CD14-positive monocyte (primary cell): ENCODE measurements around the gene PLCH2. TPM values are rescaled to one million over a fixed set of nuclear protein-coding genes. Genes with fewer than 3 reads are reported as not detected.

Experiments
- DNase-seq, 3 donors: peaks; one replicate each; pipeline ENCODE4 v3.0.0-alpha.2; 2011 to 2022
- H2AFZ ChIP-seq: 2 replicates; pipeline ENCODE4 v1.6.0; 2012; ENCODE audit warnings: mild to moderate bottlenecking, low read depth, low read length, inconsistent platforms; ENCODE audit not compliant: insufficient read depth, poor library complexity, severe bottlenecking
- H3K27ac ChIP-seq, 2 donors: 1 replicate in 1 of 2; 2 replicates in 1 of 2; pipeline ENCODE4 v1.5.1; 2012 to 2013; ENCODE audit warnings: low read length in 2 of 2, control low read depth in 1 of 2, inconsistent platforms in 1 of 2, low read depth in 1 of 2, mild to moderate bottlenecking in 1 of 2
- H3K27me3 ChIP-seq, 2 donors: one replicate each; pipeline versions ENCODE4 v1.6.0 to v1.6.1; 2011 to 2013; ENCODE audit warnings: low read length in 2 of 2; ENCODE audit not compliant: control insufficient read depth in 2 of 2, insufficient read depth in 2 of 2
- H3K36me3 ChIP-seq, 2 donors: replicated peaks in 1 of 2; 1 replicate in 1 of 2; 2 replicates in 1 of 2; pipeline versions ENCODE4 v1.5.1 to v1.6.1; 2012 to 2013; ENCODE audit warnings: low read length in 2 of 2, control low read depth in 1 of 2, inconsistent platforms in 1 of 2, mild to moderate bottlenecking in 1 of 2; ENCODE audit not compliant: insufficient read depth in 2 of 2, control insufficient read depth in 1 of 2
- H3K4me1 ChIP-seq, 2 donors: 1 replicate in 1 of 2; 2 replicates in 1 of 2; pipeline versions ENCODE4 v1.5.1 to v1.6.1; 2012 to 2013; ENCODE audit warnings: low read length in 2 of 2, control low read depth in 1 of 2, inconsistent platforms in 1 of 2, mild to moderate bottlenecking in 1 of 2, moderate library complexity in 1 of 2; ENCODE audit not compliant: insufficient read depth in 2 of 2, control insufficient read depth in 1 of 2
- H3K4me2 ChIP-seq: replicated peaks from 2 replicates; pipeline ENCODE3; 2012; ENCODE audit warnings: low read length, moderate library complexity, mild to moderate bottlenecking; ENCODE audit not compliant: poor library complexity, severe bottlenecking; ENCODE audit errors: extremely low read depth
- H3K4me3 ChIP-seq, 3 experiments: fragments of 200-600 bp in 1 of 3; sonication (generic) in 1 of 3; replicated peaks in 1 of 3; 1 replicate in 2 of 3; 2 replicates in 1 of 3; pipeline ENCODE4 v1.5.1; 2011 to 2013; ENCODE audit warnings: low read length in 3 of 3, mild to moderate bottlenecking in 3 of 3, control low read depth in 2 of 3, low read depth in 2 of 3, inconsistent platforms in 1 of 3, moderate library complexity in 1 of 3
- H3K79me2 ChIP-seq: 2 replicates; pipeline ENCODE4 v1.6.0; 2012; ENCODE audit warnings: mild to moderate bottlenecking, control low read depth, inconsistent platforms, low read length, moderate library complexity; ENCODE audit not compliant: insufficient read depth
- H3K9ac ChIP-seq: 2 replicates; pipeline ENCODE4 v1.6.0; 2017; ENCODE audit warnings: low read length, mild to moderate bottlenecking; ENCODE audit not compliant: insufficient read depth, poor library complexity, severe bottlenecking
- H3K9me3 ChIP-seq, 2 donors: replicated peaks in 1 of 2; 1 replicate in 1 of 2; 2 replicates in 1 of 2; pipeline versions ENCODE4 v1.5.1 to v1.6.1; 2012 to 2013; ENCODE audit warnings: low read length in 2 of 2, control low read depth in 1 of 2; ENCODE audit not compliant: control insufficient read depth in 1 of 2, insufficient read depth in 1 of 2
- H4K20me1 ChIP-seq: 2 replicates; pipeline ENCODE4 v1.6.0; 2012; ENCODE audit warnings: mild to moderate bottlenecking, low read length, control low read depth, moderate library complexity; ENCODE audit not compliant: insufficient read depth
- H3K27ac Mint-ChIP-seq, 7 donors: one replicate each; pipeline ENCODE4 v1.8.0; 2020; ENCODE audit warnings: mild to moderate bottlenecking in 7 of 7, mixed read lengths in 7 of 7, moderate library complexity in 6 of 7, inconsistent platforms in 2 of 7
- H3K27me3 Mint-ChIP-seq, 3 donors: one replicate each; pipeline ENCODE4 v1.8.0; 2021 to 2022; ENCODE audit warnings: low read depth in 3 of 3, mild to moderate bottlenecking in 3 of 3, mixed read lengths in 3 of 3, moderate library complexity in 3 of 3, inconsistent platforms in 1 of 3
- H3K36me3 Mint-ChIP-seq, 2 donors: one replicate each; pipeline ENCODE4 v1.8.0; 2020; ENCODE audit warnings: mixed read lengths in 2 of 2, inconsistent platforms in 1 of 2, mild to moderate bottlenecking in 1 of 2
- H3K4me1 Mint-ChIP-seq: one replicate; pipeline ENCODE4 v1.8.0; 2020; ENCODE audit warnings: mild to moderate bottlenecking, mixed read lengths
- H3K4me3 Mint-ChIP-seq, 2 donors: one replicate each; pipeline ENCODE4 v1.8.0; 2020; ENCODE audit warnings: mild to moderate bottlenecking in 2 of 2, mixed read lengths in 2 of 2, moderate library complexity in 1 of 2
- H3K9me3 Mint-ChIP-seq, 7 donors: one replicate each; pipeline ENCODE4 v1.8.0; 2020 to 2022; ENCODE audit warnings: mixed read lengths in 7 of 7, mild to moderate bottlenecking in 6 of 7, moderate library complexity in 6 of 7, inconsistent platforms in 2 of 7
- WGBS: methylation state at CpG from one replicate; pipeline ENCODE4 v1.1.5; 2013; ENCODE audit warnings: missing lambda C conversion rate; ENCODE audit not compliant: insufficient coverage; 5-methylcytosine and 5-hydroxymethylcytosine counted together
- intact Hi-C, 2 donors: fragments of 100-400 bp; cut with micrococcal nuclease; formaldehyde crosslinking; loops; one replicate each; pipeline versions ENCODE4 v1.15.0 to v1.15.1; 2023
- polyA plus RNA-seq, 3 donors: library from polyadenylated mRNA; depleted of rRNA in 1 of 3; unstranded in 2 of 3; stranded (reverse) in 1 of 3; fragments of 300-500 nt in 2 of 3; fragments of >200 nt in 1 of 3; fragmentation: Illumina TruSeq in 2 of 3; gene quantifications; 1 replicate in 2 of 3; 2 replicates in 1 of 3; pipeline ENCODE4 v1.2.3, GENCODE V29; 2012 to 2021
- TF ChIP-seq, protein P1 (sequence below): fragments of 200-600 bp; IDR thresholded peaks from one replicate; pipeline ENCODE4 v1.8.0; 2022; ENCODE audit warnings: antibody characterized with exemption, mild to moderate bottlenecking

PLCH2 gene
- polyA plus RNA-seq, 3 donors, result 1.2 TPM; not detected in 2

DNA sequence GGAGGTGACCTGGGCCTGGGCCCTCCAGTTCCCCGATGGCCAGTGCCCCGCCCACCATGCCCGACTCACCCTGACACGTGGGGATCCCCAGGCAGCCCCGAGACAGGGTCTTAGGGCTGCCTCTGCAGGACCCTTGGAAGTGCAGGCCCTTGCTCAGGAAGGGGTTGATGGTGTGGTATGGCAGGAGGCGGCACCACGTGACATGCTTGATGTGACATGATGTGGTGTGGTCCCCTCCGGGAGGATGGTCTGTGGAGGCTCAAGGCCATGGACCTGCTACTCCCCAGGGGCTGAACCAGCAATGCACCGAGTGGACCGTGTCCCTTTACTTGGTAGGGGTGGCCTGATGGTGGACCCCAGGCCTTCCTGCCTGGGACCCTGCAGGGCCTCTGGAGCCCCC lies 21.9 kb upstream of the PLCH2 start:
- TF ChIP-seq, protein P1, sequence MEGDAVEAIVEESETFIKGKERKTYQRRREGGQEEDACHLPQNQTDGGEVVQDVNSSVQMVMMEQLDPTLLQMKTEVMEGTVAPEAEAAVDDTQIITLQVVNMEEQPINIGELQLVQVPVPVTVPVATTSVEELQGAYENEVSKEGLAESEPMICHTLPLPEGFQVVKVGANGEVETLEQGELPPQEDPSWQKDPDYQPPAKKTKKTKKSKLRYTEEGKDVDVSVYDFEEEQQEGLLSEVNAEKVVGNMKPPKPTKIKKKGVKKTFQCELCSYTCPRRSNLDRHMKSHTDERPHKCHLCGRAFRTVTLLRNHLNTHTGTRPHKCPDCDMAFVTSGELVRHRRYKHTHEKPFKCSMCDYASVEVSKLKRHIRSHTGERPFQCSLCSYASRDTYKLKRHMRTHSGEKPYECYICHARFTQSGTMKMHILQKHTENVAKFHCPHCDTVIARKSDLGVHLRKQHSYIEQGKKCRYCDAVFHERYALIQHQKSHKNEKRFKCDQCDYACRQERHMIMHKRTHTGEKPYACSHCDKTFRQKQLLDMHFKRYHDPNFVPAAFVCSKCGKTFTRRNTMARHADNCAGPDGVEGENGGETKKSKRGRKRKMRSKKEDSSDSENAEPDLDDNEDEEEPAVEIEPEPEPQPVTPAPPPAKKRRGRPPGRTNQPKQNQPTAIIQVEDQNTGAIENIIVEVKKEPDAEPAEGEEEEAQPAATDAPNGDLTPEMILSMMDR, result no peak
- Histone ChIP-seq H3K4me2 (no peak overlapping the region), H3K4me3 (no peak overlapping the region), H3K4me1 (no peaks in the 10 kb centered on the region), H3K27me3 (no peaks in the 10 kb centered on the region), H2AFZ (no peak overlapping the region), H3K9me3 (no peaks in the 10 kb centered on the region), H4K20me1 (no peaks in the 10 kb centered on the region), H3K79me2 (no peaks in the 10 kb centered on the region), H3K9ac (no peak overlapping the region), H3K27ac (no peak overlapping the region), H3K36me3 (no peaks in the 10 kb centered on the region)
- intact Hi-C loops, result no loop called here
- WGBS, result 95% methylated on average over 10 of the region's 10 CpGs
- H3K4me3 Mint-ChIP-seq, result no peak overlapping the region
- H3K27me3 Mint-ChIP-seq, result peaks cover 0 to 2% (median 0%) of the 10 kb centered on the region in 3 donors
- no peaks in the 10 kb centered on the region for H3K4me1 Mint-ChIP-seq
- no peak overlapping the region for H3K27ac Mint-ChIP-seq
- no peak for DNase-seq
- no peaks in the 10 kb centered on the region for H3K9me3 Mint-ChIP-seq
- H3K36me3 Mint-ChIP-seq, result no peaks in the 10 kb centered on the region

GRCh38 chr1:2455757-2456156 lies 20.3 kb upstream of the PLCH2 start:
- intact Hi-C loops, result no loop called here
- 84% methylated on average over 16 of the region's 21 CpGs for WGBS
- peaks cover 0 to 2% (median 0%) of the 10 kb centered on the region in 3 donors for H3K27me3 Mint-ChIP-seq

More at GRCh38 chr1:2455757-2456156, 20.3 kb upstream of the PLCH2 start:
- DNase-seq, result no peak
- no peaks in the 10 kb centered on the region for H4K20me1 ChIP-seq
- H3K27ac Mint-ChIP-seq, result no peak overlapping the region
- no peak overlapping the region for H3K27ac ChIP-seq
- H3K4me3 Mint-ChIP-seq, result no peak overlapping the region
- H3K9me3 Mint-ChIP-seq, result no peaks in the 10 kb centered on the region
- no peaks in the 10 kb centered on the region for H3K36me3 Mint-ChIP-seq
- H3K4me3 ChIP-seq, result no peak overlapping the region
- no peak overlapping the region for H3K9ac ChIP-seq
- no peaks in the 10 kb centered on the region for H3K79me2 ChIP-seq
- H3K4me2 ChIP-seq, result no peak overlapping the region
- no peaks in the 10 kb centered on the region for H3K4me1 ChIP-seq
- H3K36me3 ChIP-seq, result no peaks in the 10 kb centered on the region
- H3K27me3 ChIP-seq, result no peaks in the 10 kb centered on the region
- TF ChIP-seq, protein P1, result no peak
- H2AFZ ChIP-seq, result no peak overlapping the region
- no peaks in the 10 kb centered on the region for H3K4me1 Mint-ChIP-seq
- no peaks in the 10 kb centered on the region for H3K9me3 ChIP-seq
